ENCODE data around the gene GLCCI1.

Gene GLCCI1

DNA sequence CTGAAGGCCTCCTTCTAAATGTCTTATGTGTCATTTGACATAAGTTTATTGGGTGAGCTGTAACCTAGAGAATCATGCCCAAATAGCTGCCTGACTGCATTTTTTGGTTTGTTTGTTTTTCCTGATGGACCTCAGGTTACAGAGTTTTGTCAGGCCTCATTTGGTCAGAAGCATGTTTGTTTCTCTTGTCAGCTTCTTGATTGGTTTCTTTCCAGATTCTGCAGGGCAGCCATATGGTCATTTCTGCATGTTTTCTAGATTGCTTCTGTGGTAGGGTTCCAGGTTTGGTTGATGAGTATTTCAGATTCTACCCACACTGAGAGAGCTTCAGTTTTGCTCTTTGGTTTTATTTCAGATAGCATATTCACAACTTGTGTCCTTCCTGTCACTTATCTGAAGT, 28.0 kb downstream of the GLCCI1 start:
- no peaks in the 10 kb centered on the region for H3K27me3 ChIP-seq (replicated peaks in 2 of 5; ENCODE audit: control insufficient read depth in 4 of 5, insufficient read depth in 5 of 5, low read length in 4 of 5)
- peaks cover 6 to 33% (median 9%) of the 10 kb centered on the region in 5 experiments for H3K9me3 ChIP-seq (ENCODE audit: control extremely low read depth in 1 of 5, control insufficient read depth in 4 of 5, insufficient read depth in 2 of 5, low read depth in 1 of 5, low read length in 4 of 5)
- POLR2A ChIA-PET, result no interaction called here
- H3K4me3 ChIP-seq (ENCODE audit: control insufficient read depth in 1 of 7, extremely low read depth in 1 of 7, insufficient read depth in 4 of 7, low read depth in 2 of 7, low read length in 6 of 7), result no peak overlapping the region
- no peaks in the 10 kb centered on the region for H3K4me1 ChIP-seq (ENCODE audit: control extremely low read depth in 1 of 4, control insufficient read depth in 4 of 4, insufficient read depth in 4 of 4, low read length in 3 of 4)
- H3K27ac ChIP-seq (ENCODE audit: insufficient read depth in 1 of 2, low read depth in 1 of 2, low read length in 2 of 2, poor library complexity in 1 of 2, severe bottlenecking in 2 of 2), result no peak overlapping the region
- CTCF ChIA-PET, result interaction anchor here (1.2 kb wide), 1 partner anchor 31 kb away, joined by 3 read pairs; no protein-coding TSS in a partner anchor
- DNase-seq, result no peak
- H3K36me3 ChIP-seq (ENCODE audit: control insufficient read depth in 4 of 4, insufficient read depth in 4 of 4, low read length in 3 of 4), result peaks cover 0 to 3% (median 0%) of the 10 kb centered on the region in 4 experiments

DNA sequence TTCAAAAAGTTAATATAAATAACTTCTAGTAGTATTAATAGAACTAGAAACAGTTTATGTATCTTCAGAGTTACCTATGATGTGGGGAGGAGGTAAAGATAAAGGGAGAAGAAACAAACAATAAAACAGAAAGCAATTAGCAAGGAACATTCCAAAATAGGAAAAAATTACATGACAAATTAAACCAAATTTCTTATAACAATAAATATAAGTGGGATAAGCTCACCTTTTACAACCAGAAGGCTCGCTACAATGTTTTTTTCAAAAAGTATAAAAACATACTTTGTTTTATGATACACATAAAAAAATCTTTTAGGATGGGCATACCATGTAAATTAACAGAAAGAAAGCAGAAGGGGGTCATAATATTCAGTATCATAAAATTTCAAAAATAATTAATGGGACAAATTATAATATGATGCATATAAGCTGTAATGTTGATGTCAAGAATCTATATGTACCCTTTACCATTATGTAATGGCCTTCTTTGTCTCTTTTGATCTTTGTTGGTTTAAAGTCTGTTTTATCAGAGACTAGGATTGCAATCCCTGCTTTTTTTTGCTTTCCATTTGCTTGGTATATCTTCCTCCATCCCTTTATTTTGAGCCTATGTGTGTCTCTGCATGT, 31.8 kb downstream of the GLCCI1 start:
- WGBS (ENCODE audit: insufficient coverage), result no CpG with 5 or more reads among the region's 1 CpG
- Histone ChIP-seq H3K9me3 (ENCODE audit: control extremely low read depth in 1 of 5, control insufficient read depth in 4 of 5, insufficient read depth in 2 of 5, low read depth in 1 of 5, low read length in 4 of 5) (peaks cover 0 to 16% (median 3%) of the 10 kb centered on the region in 5 experiments), H3K27ac (ENCODE audit: insufficient read depth in 1 of 2, low read depth in 1 of 2, low read length in 2 of 2, poor library complexity in 1 of 2, severe bottlenecking in 2 of 2) (no peak overlapping the region), H3K4me1 (ENCODE audit: control extremely low read depth in 1 of 4, control insufficient read depth in 4 of 4, insufficient read depth in 4 of 4, low read length in 3 of 4) (no peaks in the 10 kb centered on the region), H3K27me3 (replicated peaks in 2 of 5; ENCODE audit: control insufficient read depth in 4 of 5, insufficient read depth in 5 of 5, low read length in 4 of 5) (no peaks in the 10 kb centered on the region), H3K36me3 (ENCODE audit: control insufficient read depth in 4 of 4, insufficient read depth in 4 of 4, low read length in 3 of 4) (peaks cover 0 to 9% (median 3%) of the 10 kb centered on the region in 4 experiments), H3K4me3 (ENCODE audit: control insufficient read depth in 1 of 7, extremely low read depth in 1 of 7, insufficient read depth in 4 of 7, low read depth in 2 of 7, low read length in 6 of 7) (no peak overlapping the region)
- POLR2A ChIA-PET, result no interaction called here
- CTCF ChIA-PET, result interaction anchor here (0.6 to 1.1 kb wide), 2 partner anchors 9 to 19 kb away, joined by 3 to 4 read pairs; no protein-coding TSS in a partner anchor
- DNase-seq, result no peak

DNA sequence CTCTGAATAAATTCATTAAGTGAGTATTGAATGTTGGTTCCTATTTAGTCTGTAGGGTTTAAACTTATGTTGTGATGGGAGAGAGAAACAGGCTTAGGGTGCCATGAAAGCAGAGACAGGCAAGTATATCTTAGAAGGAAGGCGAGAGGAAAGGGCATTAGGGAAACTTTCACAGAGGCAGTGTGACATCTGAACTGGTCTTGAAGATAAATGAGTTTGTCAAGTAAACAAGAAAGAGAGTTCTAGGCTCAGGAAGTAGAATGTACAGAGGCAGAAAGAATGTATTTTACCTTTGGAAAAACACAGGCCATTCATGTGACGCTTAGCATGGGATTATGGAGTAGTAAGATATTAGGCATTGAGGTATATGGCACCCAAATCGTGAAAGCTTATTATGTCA, 34.5 kb downstream of the GLCCI1 start:
- POLR2A ChIA-PET, result no interaction called here
- H3K36me3 ChIP-seq (ENCODE audit: control insufficient read depth in 4 of 4, insufficient read depth in 4 of 4, low read length in 3 of 4), result peaks cover 7 to 24% (median 11%) of the 10 kb centered on the region in 4 experiments
- H3K9me3 ChIP-seq (ENCODE audit: control extremely low read depth in 1 of 5, control insufficient read depth in 4 of 5, insufficient read depth in 2 of 5, low read depth in 1 of 5, low read length in 4 of 5), result peaks cover 0 to 16% (median 3%) of the 10 kb centered on the region in 5 experiments
- no peaks in the 10 kb centered on the region for H3K4me1 ChIP-seq (ENCODE audit: control extremely low read depth in 1 of 4, control insufficient read depth in 4 of 4, insufficient read depth in 4 of 4, low read length in 3 of 4)
- CTCF ChIA-PET, result interaction anchor here (1.3 kb wide), 1 partner anchor 14 kb away, joined by 3 read pairs; no protein-coding TSS in a partner anchor
- no peak for DNase-seq
- H3K27me3 ChIP-seq (replicated peaks in 2 of 5; ENCODE audit: control insufficient read depth in 4 of 5, insufficient read depth in 5 of 5, low read length in 4 of 5), result no peaks in the 10 kb centered on the region
- no peak overlapping the region for H3K27ac ChIP-seq (ENCODE audit: insufficient read depth in 1 of 2, low read depth in 1 of 2, low read length in 2 of 2, poor library complexity in 1 of 2, severe bottlenecking in 2 of 2)
- H3K4me3 ChIP-seq (ENCODE audit: control insufficient read depth in 1 of 7, extremely low read depth in 1 of 7, insufficient read depth in 4 of 7, low read depth in 2 of 7, low read length in 6 of 7), result no peak overlapping the region
- 100% methylated on average over 1 of the region's 3 CpGs for WGBS (ENCODE audit: insufficient coverage)

- Histone ChIP-seq H3K36me3 (ENCODE audit: control insufficient read depth in 4 of 4, insufficient read depth in 4 of 4, low read length in 3 of 4) (peaks cover 7 to 24% (median 11%) of the 10 kb centered on the region in 4 experiments), H3K27me3 (replicated peaks in 2 of 5; ENCODE audit: control insufficient read depth in 4 of 5, insufficient read depth in 5 of 5, low read length in 4 of 5) (no peaks in the 10 kb centered on the region), H3K27ac (ENCODE audit: insufficient read depth in 1 of 2, low read depth in 1 of 2, low read length in 2 of 2, poor library complexity in 1 of 2, severe bottlenecking in 2 of 2) (no peak overlapping the region), H3K4me3 (ENCODE audit: control insufficient read depth in 1 of 7, extremely low read depth in 1 of 7, insufficient read depth in 4 of 7, low read depth in 2 of 7, low read length in 6 of 7) (no peak overlapping the region), H3K4me1 (ENCODE audit: control extremely low read depth in 1 of 4, control insufficient read depth in 4 of 4, insufficient read depth in 4 of 4, low read length in 3 of 4) (no peaks in the 10 kb centered on the region), H3K9me3 (ENCODE audit: control extremely low read depth in 1 of 5, control insufficient read depth in 4 of 5, insufficient read depth in 2 of 5, low read depth in 1 of 5, low read length in 4 of 5) (peaks cover 0 to 13% (median 3%) of the 10 kb centered on the region in 5 experiments)
- ChIA-PET CTCF (interaction anchor here (1.5 kb wide), 1 partner anchor 14 kb away, joined by 5 read pairs; no protein-coding TSS in a partner anchor), POLR2A (no interaction called here)
- DNase-seq, result no peak
- no CpG with 5 or more reads among the region's 1 CpG for WGBS (ENCODE audit: insufficient coverage)
Observed at GRCh38 chr7:8005279-8005678, 36.7 kb downstream of the GLCCI1 start.

DNA sequence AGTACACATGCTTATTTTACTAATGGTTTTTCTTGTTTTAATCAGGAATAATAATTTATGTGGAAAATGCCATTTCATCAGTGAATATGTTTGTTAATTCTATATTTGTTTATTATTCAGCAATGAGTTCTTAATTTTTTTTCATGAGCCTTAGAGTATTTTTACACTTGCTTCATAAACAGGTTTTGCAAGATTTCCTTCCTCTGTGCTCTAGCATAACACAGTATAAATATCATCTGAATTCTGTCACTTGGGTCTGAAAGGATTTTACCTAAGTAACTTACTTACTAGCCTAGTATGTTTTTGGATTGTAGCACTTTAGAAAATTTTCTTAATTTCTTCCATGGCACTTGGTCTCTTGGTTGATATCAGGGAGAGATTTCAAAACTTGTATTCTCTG, 45.8 kb downstream of the GLCCI1 start:
- H3K27ac ChIP-seq (ENCODE audit: insufficient read depth in 1 of 2, low read depth in 1 of 2, low read length in 2 of 2, poor library complexity in 1 of 2, severe bottlenecking in 2 of 2), result peak overlapping the region in 1 of 2 experiments; percentile 61
- ChIA-PET POLR2A (no interaction called here), CTCF (no interaction called here)
- no peak for DNase-seq
- peaks cover 6 to 21% (median 9%) of the 10 kb centered on the region in 4 experiments for H3K4me1 ChIP-seq (ENCODE audit: control extremely low read depth in 1 of 4, control insufficient read depth in 4 of 4, insufficient read depth in 4 of 4, low read length in 3 of 4)
- no peaks in the 10 kb centered on the region for H3K9me3 ChIP-seq (ENCODE audit: control extremely low read depth in 1 of 5, control insufficient read depth in 4 of 5, insufficient read depth in 2 of 5, low read depth in 1 of 5, low read length in 4 of 5)
- no peaks in the 10 kb centered on the region for H3K27me3 ChIP-seq (replicated peaks in 2 of 5; ENCODE audit: control insufficient read depth in 4 of 5, insufficient read depth in 5 of 5, low read length in 4 of 5)
- H3K36me3 ChIP-seq (ENCODE audit: control insufficient read depth in 4 of 4, insufficient read depth in 4 of 4, low read length in 3 of 4), result peaks cover 0 to under 1% (median 0%) of the 10 kb centered on the region in 4 experiments
- H3K4me3 ChIP-seq (ENCODE audit: control insufficient read depth in 1 of 7, extremely low read depth in 1 of 7, insufficient read depth in 4 of 7, low read depth in 2 of 7, low read length in 6 of 7), result peak overlapping the region in 1 of 7 experiments; percentile 16

DNA sequence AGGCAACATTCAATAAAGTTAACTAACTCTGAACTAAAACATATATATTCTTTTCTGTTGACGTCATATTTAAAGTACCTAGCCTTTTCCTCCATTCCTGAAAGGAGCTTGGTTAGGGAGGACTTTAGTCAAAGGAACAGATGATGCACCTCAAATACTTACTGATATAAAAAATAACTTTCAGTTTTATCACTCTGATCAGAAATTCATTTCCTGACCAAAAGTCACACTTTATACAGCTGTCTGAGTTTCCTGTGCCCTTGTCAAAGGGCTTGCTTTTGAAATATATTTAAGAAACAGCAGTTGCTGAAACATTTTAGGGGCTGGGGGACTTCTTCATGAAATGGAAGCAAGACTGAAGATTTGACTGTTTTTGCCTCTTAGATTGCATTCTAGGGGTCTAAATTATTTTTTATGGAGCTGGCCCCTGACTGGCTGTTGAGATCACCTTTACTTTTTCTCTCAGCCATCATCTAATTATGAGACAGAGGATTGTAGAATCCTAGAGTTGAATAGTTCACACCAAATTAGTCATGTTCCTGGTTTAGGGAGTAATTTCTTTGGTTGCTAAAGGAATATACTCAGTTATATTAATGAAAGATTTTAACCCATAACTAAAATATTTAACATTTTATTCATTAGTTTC, 46.6 kb downstream of the GLCCI1 start:
- ChIA-PET POLR2A (no interaction called here), CTCF (no interaction called here)
- no CpG with 5 or more reads among the region's 1 CpG for WGBS (ENCODE audit: insufficient coverage)

GRCh38 chr7:8015746-8016120, 47.1 kb downstream of the GLCCI1 start:
- Histone ChIP-seq H3K27ac (ENCODE audit: insufficient read depth in 1 of 2, low read depth in 1 of 2, low read length in 2 of 2, poor library complexity in 1 of 2, severe bottlenecking in 2 of 2) (peak overlapping the region in 1 of 2 experiments; percentile 61), H3K4me1 (ENCODE audit: control extremely low read depth in 1 of 4, control insufficient read depth in 4 of 4, insufficient read depth in 4 of 4, low read length in 3 of 4) (peaks cover 6 to 21% (median 9%) of the 10 kb centered on the region in 4 experiments), H3K27me3 (replicated peaks in 2 of 5; ENCODE audit: control insufficient read depth in 4 of 5, insufficient read depth in 5 of 5, low read length in 4 of 5) (no peaks in the 10 kb centered on the region), H3K4me3 (ENCODE audit: control insufficient read depth in 1 of 7, extremely low read depth in 1 of 7, insufficient read depth in 4 of 7, low read depth in 2 of 7, low read length in 6 of 7) (no peak overlapping the region), H3K9me3 (ENCODE audit: control extremely low read depth in 1 of 5, control insufficient read depth in 4 of 5, insufficient read depth in 2 of 5, low read depth in 1 of 5, low read length in 4 of 5) (no peaks in the 10 kb centered on the region), H3K36me3 (ENCODE audit: control insufficient read depth in 4 of 4, insufficient read depth in 4 of 4, low read length in 3 of 4) (peaks cover 0 to 2% (median 0%) of the 10 kb centered on the region in 4 experiments)
- ChIA-PET CTCF (no interaction called here), POLR2A (no interaction called here)
- DNase-seq, result no peak
- no CpG with 5 or more reads among the region's 4 CpGs for WGBS (ENCODE audit: insufficient coverage)

More for the DNA sequence above, 46.6 kb downstream of the GLCCI1 start:
- peak overlapping the region in 2 of 7 experiments; percentile 19 to 32 for H3K4me3 ChIP-seq (ENCODE audit: control insufficient read depth in 1 of 7, extremely low read depth in 1 of 7, insufficient read depth in 4 of 7, low read depth in 2 of 7, low read length in 6 of 7)
- peaks cover 0 to 2% (median 0%) of the 10 kb centered on the region in 4 experiments for H3K36me3 ChIP-seq (ENCODE audit: control insufficient read depth in 4 of 4, insufficient read depth in 4 of 4, low read length in 3 of 4)
- DNase-seq, result peak; percentile 9 to 74 (median 61)
- H3K27ac ChIP-seq (ENCODE audit: insufficient read depth in 1 of 2, low read depth in 1 of 2, low read length in 2 of 2, poor library complexity in 1 of 2, severe bottlenecking in 2 of 2), result peak overlapping the region; percentile 40 to 61
- no peaks in the 10 kb centered on the region for H3K27me3 ChIP-seq (replicated peaks in 2 of 5; ENCODE audit: control insufficient read depth in 4 of 5, insufficient read depth in 5 of 5, low read length in 4 of 5)
- H3K4me1 ChIP-seq (ENCODE audit: control extremely low read depth in 1 of 4, control insufficient read depth in 4 of 4, insufficient read depth in 4 of 4, low read length in 3 of 4), result peaks cover 6 to 21% (median 9%) of the 10 kb centered on the region in 4 experiments
- H3K9me3 ChIP-seq (ENCODE audit: control extremely low read depth in 1 of 5, control insufficient read depth in 4 of 5, insufficient read depth in 2 of 5, low read depth in 1 of 5, low read length in 4 of 5), result no peaks in the 10 kb centered on the region
